SK-N-SH treated with all-trans-retinoic acid at 6 μM for 48 hours (cell line): ENCODE data around the gene CCL17.

Source experiments
- ATAC-seq: fragments of 200-7000 bp; cut with Tn5 transposase; 3 replicates; pipeline ENCODE4 v1.9.1; 2020; ENCODE audit warnings: mild to moderate bottlenecking, moderate library complexity
- ARNTL ChIP-seq: fragments of 450-650 bp; formaldehyde crosslinking; IDR thresholded peaks from 2 replicates; pipeline ENCODE4 v1.5.0; 2020; ENCODE audit warnings: low read depth, mild to moderate bottlenecking, moderate library complexity, borderline replicate concordance
- BACH2 ChIP-seq: fragments of 250-450 bp; sonication (Bioruptor Pico); IDR thresholded peaks from 2 replicates; pipeline ENCODE4 v1.9.0; 2021; ENCODE audit warnings: mild to moderate bottlenecking, borderline replicate concordance
- CREB5 ChIP-seq: fragments of 250-450 bp; sonication (Bioruptor Pico); IDR thresholded peaks from 2 replicates; pipeline ENCODE4 v1.5.1; 2020; ENCODE audit warnings: low read depth, mild to moderate bottlenecking, moderate library complexity
- CSDC2 ChIP-seq: fragments of 250-450 bp; sonication (Bioruptor Pico); IDR thresholded peaks from 2 replicates; pipeline ENCODE4 v1.5.0; 2020; ENCODE audit warnings: mild to moderate bottlenecking, moderate library complexity
- ESRRG ChIP-seq: fragments of 250-450 bp; sonication (Bioruptor Pico); IDR thresholded peaks from 2 replicates; pipeline ENCODE4 v1.6.1; 2021; ENCODE audit warnings: mild to moderate bottlenecking
- GLIS3 ChIP-seq: fragments of 250-450 bp; sonication (Bioruptor Pico); IDR thresholded peaks from 2 replicates; pipeline ENCODE4 v1.5.0; 2020; ENCODE audit warnings: mild to moderate bottlenecking, moderate library complexity
- ISL1 ChIP-seq: fragments of 250-450 bp; sonication (Bioruptor Pico); IDR thresholded peaks from 2 replicates; pipeline ENCODE4 v2.1.2; 2022; ENCODE audit warnings: mild to moderate bottlenecking, moderate library complexity
- OSR1 ChIP-seq: fragments of 250-450 bp; sonication (Bioruptor Pico); IDR thresholded peaks from 2 replicates; pipeline ENCODE4 v1.8.0; 2022; ENCODE audit warnings: moderate library complexity, mild to moderate bottlenecking, inconsistent platforms
- PATZ1 ChIP-seq: fragments of 250-450 bp; sonication (Bioruptor Pico); IDR thresholded peaks from 2 replicates; pipeline ENCODE4 v1.8.0; 2020; ENCODE audit warnings: mild to moderate bottlenecking, moderate library complexity, borderline replicate concordance
- PPARA ChIP-seq: fragments of 250-450 bp; sonication (Bioruptor Pico); IDR thresholded peaks from 2 replicates; pipeline ENCODE4 v1.5.0; 2020; ENCODE audit warnings: mild to moderate bottlenecking, borderline replicate concordance
- RARB ChIP-seq: fragments of 250-450 bp; sonication (Bioruptor Pico); IDR thresholded peaks from 2 replicates; pipeline ENCODE4 v1.8.0; 2021; ENCODE audit warnings: mild to moderate bottlenecking, moderate library complexity
- TCF4 ChIP-seq: fragments of 250-450 bp; sonication (Bioruptor Pico); IDR thresholded peaks from 2 replicates; pipeline ENCODE4 v1.8.0; 2021; ENCODE audit warnings: mild to moderate bottlenecking, moderate library complexity, borderline replicate concordance
- TOX ChIP-seq: fragments of 250-450 bp; sonication (Bioruptor Pico); IDR thresholded peaks from 2 replicates; pipeline ENCODE4 v1.8.0; 2021; ENCODE audit warnings: mild to moderate bottlenecking, moderate library complexity, borderline replicate concordance
- ZC3H10 ChIP-seq: fragments of 250-450 bp; sonication (Bioruptor Pico); IDR thresholded peaks from 2 replicates; pipeline ENCODE4 v1.5.1; 2021; ENCODE audit warnings: mild to moderate bottlenecking, moderate library complexity
- ZFP3 ChIP-seq: fragments of 250-450 bp; sonication (Bioruptor Pico); IDR thresholded peaks from 2 replicates; pipeline ENCODE4 v1.5.0; 2020; ENCODE audit warnings: mild to moderate bottlenecking, moderate library complexity
- ZFP30 ChIP-seq: fragments of 450-650 bp; formaldehyde crosslinking; IDR thresholded peaks from 2 replicates; pipeline ENCODE4 v1.5.0; 2022; ENCODE audit warnings: mild to moderate bottlenecking, moderate library complexity
- ZNF565 ChIP-seq: fragments of 450-650 bp; formaldehyde crosslinking; conservative IDR thresholded peaks from 2 replicates; pipeline ENCODE4 v1.5.0; 2020; ENCODE audit warnings: low read depth, mild to moderate bottlenecking, moderate library complexity
- ZNF70 ChIP-seq: fragments of 450-650 bp; formaldehyde crosslinking; IDR thresholded peaks from 2 replicates; pipeline ENCODE4 v1.5.0; 2020; ENCODE audit warnings: mild to moderate bottlenecking, moderate library complexity
- TF ChIP-seq, protein P1 (sequence below): fragments of 250-450 bp; sonication (Bioruptor Pico); IDR thresholded peaks from 2 replicates; pipeline ENCODE4 v1.8.0; 2021; ENCODE audit warnings: low read depth, mild to moderate bottlenecking, moderate library complexity, borderline replicate concordance
- TF ChIP-seq, protein P2 (sequence below): fragments of 250-450 bp; sonication (Bioruptor Pico); IDR thresholded peaks from 2 replicates; pipeline ENCODE4 v1.5.1; 2021; ENCODE audit warnings: mild to moderate bottlenecking, moderate library complexity

The CCL17 gene

DNA sequence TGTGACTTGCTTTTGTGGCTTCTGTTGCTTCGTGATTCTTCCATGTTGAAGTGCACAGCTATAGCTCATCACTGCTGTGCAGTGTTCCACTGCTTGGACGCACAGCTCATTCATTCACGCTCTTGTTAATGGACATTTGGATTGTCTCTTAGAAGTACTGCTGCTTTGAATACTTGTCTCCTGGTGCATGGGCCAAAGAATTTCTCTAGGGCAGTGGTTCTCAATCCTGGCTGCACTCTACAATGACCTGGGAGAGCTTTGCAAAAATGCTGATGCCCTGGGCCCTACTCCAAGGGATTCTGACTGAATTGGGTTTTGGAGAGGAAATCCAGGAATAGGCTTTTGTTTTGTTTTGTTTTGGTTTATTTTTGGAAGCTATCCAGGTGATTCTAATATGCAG is 20.0 kb downstream of the CCL17 start:
- TF ChIP-seq ZNF565 (CRISPR knock-in tag) (no peak), OSR1 (no peak), ISL1 (CRISPR knock-in tag) (no peak), CSDC2 (CRISPR knock-in tag) (no peak), BACH2 (CRISPR knock-in tag) (no peak), ZFP30 (CRISPR knock-in tag) (no peak), ZNF70 (CRISPR knock-in tag) (no peak), ESRRG (CRISPR knock-in tag) (no peak), RARB (CRISPR knock-in tag) (no peak), TOX (CRISPR knock-in tag) (no peak), ZC3H10 (CRISPR knock-in tag) (no peak), CREB5 (CRISPR knock-in tag) (no peak), GLIS3 (CRISPR knock-in tag) (no peak), PPARA (CRISPR knock-in tag) (no peak), ZFP3 (CRISPR knock-in tag) (no peak)
- TF ChIP-seq, protein P1, sequence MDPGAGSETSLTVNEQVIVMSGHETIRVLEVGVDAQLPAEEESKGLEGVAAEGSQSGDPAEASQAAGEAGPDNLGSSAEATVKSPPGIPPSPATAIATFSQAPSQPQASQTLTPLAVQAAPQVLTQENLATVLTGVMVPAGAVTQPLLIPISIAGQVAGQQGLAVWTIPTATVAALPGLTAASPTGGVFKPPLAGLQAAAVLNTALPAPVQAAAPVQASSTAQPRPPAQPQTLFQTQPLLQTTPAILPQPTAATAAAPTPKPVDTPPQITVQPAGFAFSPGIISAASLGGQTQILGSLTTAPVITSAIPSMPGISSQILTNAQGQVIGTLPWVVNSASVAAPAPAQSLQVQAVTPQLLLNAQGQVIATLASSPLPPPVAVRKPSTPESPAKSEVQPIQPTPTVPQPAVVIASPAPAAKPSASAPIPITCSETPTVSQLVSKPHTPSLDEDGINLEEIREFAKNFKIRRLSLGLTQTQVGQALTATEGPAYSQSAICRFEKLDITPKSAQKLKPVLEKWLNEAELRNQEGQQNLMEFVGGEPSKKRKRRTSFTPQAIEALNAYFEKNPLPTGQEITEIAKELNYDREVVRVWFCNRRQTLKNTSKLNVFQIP, result no peak
- ATAC-seq, result no peak

GRCh38 chr16:57426356-57426755 is 21.8 kb downstream of the CCL17 start:
- no peak for ATAC-seq
- TF ChIP-seq TOX (CRISPR knock-in tag), result no peak
- no peak for TF ChIP-seq PPARA (CRISPR knock-in tag)
- TF ChIP-seq OSR1, result no peak
- TF ChIP-seq CSDC2 (CRISPR knock-in tag), result no peak
- TF ChIP-seq ZNF70 (CRISPR knock-in tag), result no peak

GRCh38 chr16:57427307-57427706 is 22.7 kb downstream of the CCL17 start:
- no peak for ATAC-seq
- TF ChIP-seq, protein P1, result no peak
- TF ChIP-seq PATZ1 (CRISPR knock-in tag), result no peak
- TF ChIP-seq ZNF70 (CRISPR knock-in tag), result no peak
- TF ChIP-seq OSR1, result no peak
- TF ChIP-seq, protein P2, sequence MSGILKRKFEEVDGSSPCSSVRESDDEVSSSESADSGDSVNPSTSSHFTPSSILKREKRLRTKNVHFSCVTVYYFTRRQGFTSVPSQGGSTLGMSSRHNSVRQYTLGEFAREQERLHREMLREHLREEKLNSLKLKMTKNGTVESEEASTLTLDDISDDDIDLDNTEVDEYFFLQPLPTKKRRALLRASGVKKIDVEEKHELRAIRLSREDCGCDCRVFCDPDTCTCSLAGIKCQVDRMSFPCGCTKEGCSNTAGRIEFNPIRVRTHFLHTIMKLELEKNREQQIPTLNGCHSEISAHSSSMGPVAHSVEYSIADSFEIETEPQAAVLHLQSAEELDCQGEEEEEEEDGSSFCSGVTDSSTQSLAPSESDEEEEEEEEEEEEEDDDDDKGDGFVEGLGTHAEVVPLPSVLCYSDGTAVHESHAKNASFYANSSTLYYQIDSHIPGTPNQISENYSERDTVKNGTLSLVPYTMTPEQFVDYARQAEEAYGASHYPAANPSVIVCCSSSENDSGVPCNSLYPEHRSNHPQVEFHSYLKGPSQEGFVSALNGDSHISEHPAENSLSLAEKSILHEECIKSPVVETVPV (CRISPR knock-in tag), result no peak
- TF ChIP-seq ARNTL, result no peak
- no peak for TF ChIP-seq TCF4 (CRISPR knock-in tag)
- no peak for TF ChIP-seq ZFP3 (CRISPR knock-in tag)
- TF ChIP-seq GLIS3 (CRISPR knock-in tag), result no peak
- TF ChIP-seq BACH2 (CRISPR knock-in tag), result no peak

DNA sequence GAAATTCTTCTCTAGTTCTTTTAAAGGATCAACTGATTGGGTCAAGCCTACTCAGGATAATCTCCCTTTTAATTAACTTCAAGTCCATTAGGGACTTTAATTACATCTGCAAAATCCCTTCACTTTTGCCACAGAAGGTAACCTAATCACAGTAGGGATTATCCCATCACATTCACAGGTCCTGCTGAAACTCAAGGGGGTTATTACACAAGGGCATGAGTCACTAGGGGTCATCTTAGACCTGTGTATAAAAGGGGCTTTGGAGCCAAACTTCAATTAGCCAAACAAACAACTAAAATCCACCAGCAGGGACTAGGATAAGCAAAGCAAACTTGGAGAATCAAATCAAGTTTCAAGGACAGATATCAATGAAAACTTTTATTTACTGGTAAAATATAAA is 23.3 kb downstream of the CCL17 start:
- TF ChIP-seq TOX (CRISPR knock-in tag), result no peak
- no peak for TF ChIP-seq ISL1 (CRISPR knock-in tag)
- no peak for TF ChIP-seq ARNTL
- no peak for TF ChIP-seq PPARA (CRISPR knock-in tag)
- TF ChIP-seq, protein P1, result no peak
- no peak for TF ChIP-seq OSR1
- TF ChIP-seq BACH2 (CRISPR knock-in tag), result no peak
- no peak for TF ChIP-seq ZFP30 (CRISPR knock-in tag)
- TF ChIP-seq ZC3H10 (CRISPR knock-in tag), result no peak
- no peak for TF ChIP-seq ZNF70 (CRISPR knock-in tag)
- TF ChIP-seq ZFP3 (CRISPR knock-in tag), result no peak
- no peak for TF ChIP-seq CREB5 (CRISPR knock-in tag)
- no peak for TF ChIP-seq RARB (CRISPR knock-in tag)
- no peak for TF ChIP-seq TCF4 (CRISPR knock-in tag)
- no peak for TF ChIP-seq ESRRG (CRISPR knock-in tag)
- TF ChIP-seq ZNF565 (CRISPR knock-in tag), result no peak
- no peak for TF ChIP-seq GLIS3 (CRISPR knock-in tag)
- TF ChIP-seq, all 23 proteins: peak for 0
- ATAC-seq, result no peak
